ENCODE data around the gene NPAS3.

GRCh38 chr14:33290641-33291040, 352.0 kb downstream of the NPAS3 start:
- TF ChIP-seq EHF (CRISPR knock-in tag; IDR thresholded peaks at IDR 0.05) (no peak), NR3C1 (IDR thresholded peaks at IDR 0.05) (no peak), CHD2 (IDR thresholded peaks at IDR 0.05; ENCODE audit: low read length, partially characterized antibody) (no peak), TFCP2L1 (CRISPR knock-in tag; IDR thresholded peaks at IDR 0.05) (no peak), ESRRA (IDR thresholded peaks at IDR 0.05; ENCODE audit: borderline replicate concordance, low read length) (no peak), CTCF (IDR thresholded peaks at IDR 0.05) (no peak)

Data from A549 (cell line).